ENCODE measurements around the gene ANKRD18A.

ANKRD18A gene

GRCh38 chr9:38620483-38621433, at the start of gene ANKRD18A:
ANKRD18A (minus strand) TSS chr9:38620596; CDS start chr9:38620285, 311 bp downstream.
- Histone ChIP-seq H3K9me3 (ENCODE audit: insufficient read depth, low read depth, low read length) (peaks cover 10% of the 10 kb centered on the region; the same call in 1 of the 2 replicates), H3K36me3 (ENCODE audit: insufficient read depth, low read depth, low read length) (no peaks in the 10 kb centered on the region), H3K27ac (ENCODE audit: low read length) (no peak within 1 kb of the TSS), H3K27me3 (ENCODE audit: insufficient read depth, low read length) (peaks cover 56% of the 10 kb centered on the region), H3K9ac (ENCODE audit: low read depth, low read length) (peak within 1 kb of the TSS; percentile 68), H3K4me3 (ENCODE audit: low read length) (peak within 1 kb of the TSS; percentile 75), H3K4me1 (ENCODE audit: insufficient read depth, low read length) (peaks cover 6% of the 10 kb centered on the region; the same call in 1 of the 2 replicates)

DNA sequence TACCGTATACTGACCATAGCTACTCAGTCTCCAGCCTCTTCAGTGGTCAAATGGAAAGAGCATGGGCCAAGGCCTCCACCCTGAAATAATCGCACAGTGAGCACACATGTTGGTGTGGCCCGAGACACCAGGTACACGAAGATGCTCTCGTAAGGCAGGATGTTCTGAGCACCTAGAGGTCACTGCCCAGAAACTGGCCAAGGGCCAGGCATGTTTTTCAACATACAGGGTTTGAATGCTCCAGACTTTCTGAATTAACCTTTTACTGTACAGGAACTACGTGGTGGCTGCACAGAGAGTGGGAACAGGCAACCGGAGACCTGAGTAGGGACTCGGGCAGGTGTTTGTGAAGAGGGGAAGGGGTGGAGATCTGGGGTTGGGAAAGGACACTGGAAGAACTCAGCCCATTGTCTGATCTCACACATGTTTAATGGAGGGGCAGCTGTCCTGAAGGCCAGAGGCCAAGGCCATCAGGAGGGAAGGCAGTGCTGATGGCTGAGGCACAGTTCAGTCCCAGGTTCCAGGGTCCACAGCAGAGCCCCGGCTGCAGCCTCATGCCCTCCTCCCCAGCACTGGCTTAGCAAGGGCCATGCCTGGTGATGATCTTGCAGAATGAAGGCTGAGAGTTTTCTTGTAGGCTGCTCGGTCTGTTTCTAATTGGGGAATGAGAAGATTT, 48.5 kb upstream of the ANKRD18A start:
- Histone ChIP-seq H3K27me3 (ENCODE audit: insufficient read depth, low read length) (no peaks in the 10 kb centered on the region), H3K9me3 (ENCODE audit: insufficient read depth, low read depth, low read length) (no peaks in the 10 kb centered on the region), H3K9ac (ENCODE audit: low read depth, low read length) (no peak overlapping the region), H3K27ac (ENCODE audit: low read length) (no peak overlapping the region), H3K36me3 (ENCODE audit: insufficient read depth, low read depth, low read length) (no peaks in the 10 kb centered on the region), H3K4me1 (ENCODE audit: insufficient read depth, low read length) (peaks cover 12% of the 10 kb centered on the region; the same call in 1 of the 2 replicates), H3K4me3 (ENCODE audit: low read length) (no peak overlapping the region)

GRCh38 chr9:38662763-38663593, 42.6 kb upstream of the ANKRD18A start:
- Histone ChIP-seq H3K27ac (ENCODE audit: low read length) (no peak overlapping the region), H3K9me3 (ENCODE audit: insufficient read depth, low read depth, low read length) (no peaks in the 10 kb centered on the region), H3K27me3 (ENCODE audit: insufficient read depth, low read length) (no peaks in the 10 kb centered on the region), H3K4me1 (ENCODE audit: insufficient read depth, low read length) (no peaks in the 10 kb centered on the region), H3K4me3 (ENCODE audit: low read length) (no peak overlapping the region), H3K9ac (ENCODE audit: low read depth, low read length) (no peak overlapping the region), H3K36me3 (ENCODE audit: insufficient read depth, low read depth, low read length) (no peaks in the 10 kb centered on the region)

DNA sequence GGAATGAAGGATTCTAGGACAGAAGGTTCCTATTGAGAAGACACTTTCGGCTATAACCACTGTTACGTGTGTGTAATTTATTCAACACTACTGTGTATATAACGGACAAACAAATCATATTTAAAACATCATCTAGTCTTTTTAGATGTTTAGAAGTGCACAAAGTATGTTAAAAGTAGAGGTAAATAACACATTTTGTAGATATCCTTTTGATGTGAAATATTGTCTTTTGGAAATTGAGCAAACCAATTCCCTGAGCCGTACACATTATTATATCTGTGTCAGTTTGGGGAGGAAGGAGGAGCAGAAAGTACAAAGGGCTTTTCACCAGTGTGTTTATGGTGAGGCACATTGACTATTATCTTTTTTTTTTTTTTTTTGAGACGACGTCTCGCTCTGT, 39.1 kb upstream of the ANKRD18A start:
- no peak overlapping the region for H3K9ac ChIP-seq (ENCODE audit: low read depth, low read length)
- H3K27me3 ChIP-seq (ENCODE audit: insufficient read depth, low read length) = no peaks in the 10 kb centered on the region
- H3K27ac ChIP-seq (ENCODE audit: low read length) = no peak overlapping the region
- H3K4me3 ChIP-seq (ENCODE audit: low read length) = no peak overlapping the region
- no peaks in the 10 kb centered on the region for H3K4me1 ChIP-seq (ENCODE audit: insufficient read depth, low read length)
- no peaks in the 10 kb centered on the region for H3K36me3 ChIP-seq (ENCODE audit: insufficient read depth, low read depth, low read length)
- no peaks in the 10 kb centered on the region for H3K9me3 ChIP-seq (ENCODE audit: insufficient read depth, low read depth, low read length)

DNA sequence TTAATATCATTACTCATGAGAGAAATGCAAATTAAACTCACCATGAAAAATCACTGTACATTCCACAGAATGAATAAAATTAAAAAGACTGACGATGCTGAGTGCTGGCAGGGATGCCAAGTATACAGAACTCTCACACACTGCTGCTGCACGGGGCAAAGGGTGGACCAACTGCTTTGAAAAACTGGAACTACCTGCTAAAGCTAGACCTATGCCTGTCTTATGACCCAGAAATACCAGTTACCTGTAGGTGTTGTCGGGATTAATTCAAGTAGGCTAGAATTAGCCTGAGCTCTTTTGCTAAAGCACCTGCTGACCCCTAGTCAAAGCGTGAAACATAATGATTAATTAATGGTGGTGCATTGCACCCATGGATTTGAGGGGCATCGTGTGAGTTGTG, 36.5 kb upstream of the ANKRD18A start:
- H3K27me3 ChIP-seq (ENCODE audit: insufficient read depth, low read length) = no peaks in the 10 kb centered on the region
- H3K4me3 ChIP-seq (ENCODE audit: low read length) = no peak overlapping the region
- no peaks in the 10 kb centered on the region for H3K4me1 ChIP-seq (ENCODE audit: insufficient read depth, low read length)
- no peaks in the 10 kb centered on the region for H3K36me3 ChIP-seq (ENCODE audit: insufficient read depth, low read depth, low read length)
- no peak overlapping the region for H3K27ac ChIP-seq (ENCODE audit: low read length)
- no peak overlapping the region for H3K9ac ChIP-seq (ENCODE audit: low read depth, low read length)
- no peaks in the 10 kb centered on the region for H3K9me3 ChIP-seq (ENCODE audit: insufficient read depth, low read depth, low read length)

- Histone ChIP-seq H3K27me3 (ENCODE audit: insufficient read depth, low read length) (no peaks in the 10 kb centered on the region), H3K4me1 (ENCODE audit: insufficient read depth, low read length) (no peaks in the 10 kb centered on the region), H3K4me3 (ENCODE audit: low read length) (no peak overlapping the region), H3K36me3 (ENCODE audit: insufficient read depth, low read depth, low read length) (no peaks in the 10 kb centered on the region), H3K9me3 (ENCODE audit: insufficient read depth, low read depth, low read length) (no peaks in the 10 kb centered on the region), H3K9ac (ENCODE audit: low read depth, low read length) (no peak overlapping the region), H3K27ac (ENCODE audit: low read length) (no peak overlapping the region)
These were observed 32.1 kb upstream of the ANKRD18A start for GRCh38 chr9:38652486-38652885.

DNA sequence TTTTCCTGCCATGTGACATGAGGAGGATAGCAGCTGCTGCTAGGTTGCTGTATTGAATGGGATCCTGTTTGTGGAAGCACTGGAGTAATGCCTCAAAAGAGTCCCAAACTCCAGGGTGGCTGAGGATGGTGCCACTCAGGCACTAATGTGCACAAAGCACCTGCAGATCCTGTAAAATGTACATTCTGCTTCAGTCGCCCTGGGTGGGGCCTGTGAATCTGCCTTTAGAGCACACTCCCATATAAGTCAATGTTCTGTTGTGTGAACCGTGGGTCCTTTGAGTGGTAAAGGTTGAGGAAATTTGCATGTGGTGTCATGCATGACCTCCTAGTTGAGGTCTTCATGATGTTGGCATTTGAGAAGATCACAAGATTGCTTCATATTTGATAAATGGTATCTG, 31.6 kb upstream of the ANKRD18A start:
- no peaks in the 10 kb centered on the region for H3K9me3 ChIP-seq (ENCODE audit: insufficient read depth, low read depth, low read length)
- no peak overlapping the region for H3K4me3 ChIP-seq (ENCODE audit: low read length)
- no peaks in the 10 kb centered on the region for H3K4me1 ChIP-seq (ENCODE audit: insufficient read depth, low read length)
- no peak overlapping the region for H3K27ac ChIP-seq (ENCODE audit: low read length)
- no peak overlapping the region; the same call in 1 of the 2 replicates for H3K9ac ChIP-seq (ENCODE audit: low read depth, low read length)
- H3K36me3 ChIP-seq (ENCODE audit: insufficient read depth, low read depth, low read length) = no peaks in the 10 kb centered on the region
- no peaks in the 10 kb centered on the region for H3K27me3 ChIP-seq (ENCODE audit: insufficient read depth, low read length)

- Histone ChIP-seq H3K36me3 (ENCODE audit: insufficient read depth, low read depth, low read length) (no peaks in the 10 kb centered on the region), H3K9ac (ENCODE audit: low read depth, low read length) (no peak overlapping the region; the same call in 1 of the 2 replicates), H3K9me3 (ENCODE audit: insufficient read depth, low read depth, low read length) (no peaks in the 10 kb centered on the region), H3K27me3 (ENCODE audit: insufficient read depth, low read length) (no peaks in the 10 kb centered on the region), H3K4me1 (ENCODE audit: insufficient read depth, low read length) (no peaks in the 10 kb centered on the region), H3K27ac (ENCODE audit: low read length) (no peak overlapping the region), H3K4me3 (ENCODE audit: low read length) (no peak overlapping the region)
These were observed 31.1 kb upstream of the ANKRD18A start for GRCh38 chr9:38651400-38652042.

DNA sequence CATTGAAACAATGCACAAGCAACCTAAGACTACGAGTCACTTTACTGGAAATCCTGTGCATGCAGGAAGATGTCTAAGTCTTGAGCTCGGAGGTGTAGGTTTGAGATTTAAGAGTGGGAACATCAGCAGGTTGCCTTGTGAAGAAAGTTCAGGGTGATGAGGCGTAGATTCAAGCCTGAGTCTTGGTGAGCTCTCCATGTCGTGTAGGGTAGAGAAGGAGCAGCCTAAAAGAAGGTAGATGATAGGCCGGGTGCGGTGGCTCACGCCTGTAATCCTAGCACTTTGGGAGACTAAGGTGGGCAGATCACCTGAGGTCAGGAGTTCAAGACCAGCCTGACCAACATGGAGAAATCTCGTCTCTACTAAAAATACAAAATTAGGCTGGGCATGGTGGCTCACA, 30.2 kb upstream of the ANKRD18A start:
- Histone ChIP-seq H3K27me3 (ENCODE audit: insufficient read depth, low read length) (no peaks in the 10 kb centered on the region), H3K9me3 (ENCODE audit: insufficient read depth, low read depth, low read length) (no peaks in the 10 kb centered on the region), H3K9ac (ENCODE audit: low read depth, low read length) (no peak overlapping the region), H3K36me3 (ENCODE audit: insufficient read depth, low read depth, low read length) (no peaks in the 10 kb centered on the region), H3K4me3 (ENCODE audit: low read length) (no peak overlapping the region), H3K4me1 (ENCODE audit: insufficient read depth, low read length) (no peaks in the 10 kb centered on the region), H3K27ac (ENCODE audit: low read length) (no peak overlapping the region)

- H3K4me3 ChIP-seq (ENCODE audit: low read length) = no peak overlapping the region
- H3K9me3 ChIP-seq (ENCODE audit: insufficient read depth, low read depth, low read length) = no peaks in the 10 kb centered on the region
- H3K27ac ChIP-seq (ENCODE audit: low read length) = no peak overlapping the region
- no peak overlapping the region for H3K9ac ChIP-seq (ENCODE audit: low read depth, low read length)
- no peaks in the 10 kb centered on the region for H3K27me3 ChIP-seq (ENCODE audit: insufficient read depth, low read length)
- no peaks in the 10 kb centered on the region for H3K36me3 ChIP-seq (ENCODE audit: insufficient read depth, low read depth, low read length)
- H3K4me1 ChIP-seq (ENCODE audit: insufficient read depth, low read length) = no peaks in the 10 kb centered on the region
These were observed 29.5 kb upstream of the ANKRD18A start for GRCh38 chr9:38649731-38650363.

Data from iPS-20b (cell line).